Adrenal gland (tissue), 5 donors: ENCODE measurements around the gene RBFOX1.

Experiments used
- CTCF ChIP-seq, 6 experiments: fragments of 450-650 bp in 4 of 6; fragments of 200-600 bp in 2 of 6; sonication (generic) in 1 of 6; IDR thresholded peaks; 1 replicate in 5 of 6; 2 replicates in 1 of 6; pipeline versions ENCODE4 v1.5.1 to v1.8.0; 2016 to 2021; ENCODE audit warnings: antibody characterized with exemption in 6 of 6, mild to moderate bottlenecking in 2 of 6, moderate library complexity in 1 of 6
- POLR2A ChIP-seq, 2 donors: fragments of 450-650 bp; IDR thresholded peaks; one replicate each; pipeline ENCODE4 v1.6.1; 2017; ENCODE audit warnings: antibody characterized with exemption in 2 of 2, mild to moderate bottlenecking in 2 of 2, moderate library complexity in 1 of 2
- donor health status: DM: no; HTN: no; CAD: no.

- TF ChIP-seq CTCF (IDR thresholded peaks at IDR 0.05) = no peak
- no peak for TF ChIP-seq POLR2A (IDR thresholded peaks at IDR 0.05)
Observed at GRCh38 chr16:7651803-7652570, 319.3 kb downstream of the RBFOX1 start.
